HepG2 (cell line): ENCODE measurements around the gene P4HB. TPM values are rescaled to one million over a fixed set of nuclear protein-coding genes. Genes with fewer than 3 reads are reported as not detected.

Source experiments
- ATAC-seq: fragments of 200-7000 bp; cut with Tn5 transposase; 3 replicates; pipeline ENCODE4 v1.9.1; 2020; ENCODE audit warnings: mild to moderate bottlenecking, moderate library complexity
- BruUV-seq: library from RNA; stranded (reverse); fragments of 400-500 nt; replicated peaks from 2 replicates; lab custom pipeline; 2021; lab: Mats Ljungman, UMichigan
- CTCF ChIA-PET: fragments of 300-600 bp; formaldehyde crosslinking; extraction: SDS; loops from one replicate; lab custom pipeline; 2021; ENCODE audit warnings: low total read pairs, inconsistent platforms, low intra/inter-chr PET ratio; lab: Yijun Ruan, JAX
- POLR2A ChIA-PET: fragments of 350-600 bp; sonication (Branson Sonifier 250); formaldehyde crosslinking; loops from one replicate; lab custom pipeline; 2020; ENCODE audit warnings: antibody characterized with exemption, inconsistent platforms; lab: Yijun Ruan, JAX
- DNase-seq: peaks from one replicate; pipeline ENCODE4 v3.0.0-alpha.2; 2015; ENCODE audit warnings: low spot score
- FAIRE-seq: peaks from 3 replicates; lab custom pipeline; 2011; peaks lifted over from hg19 to GRCh38; lab: Jason Lieb, UNC
- H2AFZ ChIP-seq: one replicate; pipeline ENCODE4 v1.6.1; 2011; ENCODE audit warnings: low read length, inconsistent platforms
- H3K27ac ChIP-seq: fragments of 300-600 bp; 3 replicates; pipeline ENCODE4 v1.8.0; 2011; ENCODE audit warnings: mixed run types, mild to moderate bottlenecking, mixed read lengths, low read length, inconsistent platforms; ENCODE audit not compliant: insufficient read depth; ENCODE audit errors: extremely low read length
- H3K27me3 ChIP-seq, 2 experiments: fragments of 200-600 bp in 1 of 2; 2 replicates in 1 of 2; 3 replicates in 1 of 2; pipeline versions ENCODE4 v1.6.0 to v1.8.0; 2011; ENCODE audit warnings: low read length in 2 of 2, mild to moderate bottlenecking in 2 of 2, moderate library complexity in 2 of 2, inconsistent platforms in 1 of 2; ENCODE audit not compliant: insufficient read depth in 2 of 2, control insufficient read depth in 1 of 2
- H3K36me3 ChIP-seq, 2 experiments: fragments of 200-600 bp in 1 of 2; replicated peaks in 1 of 2; 2 replicates in 1 of 2; 3 replicates in 1 of 2; pipeline versions ENCODE4 v1.5.1 to v1.8.0; 2011; ENCODE audit warnings: low read length in 2 of 2, inconsistent platforms in 1 of 2; ENCODE audit not compliant: insufficient read depth in 2 of 2, control insufficient read depth in 1 of 2
- H3K4me1 ChIP-seq: 2 replicates; pipeline ENCODE4 v1.5.1; 2012; ENCODE audit warnings: low read length, inconsistent platforms; ENCODE audit not compliant: insufficient read depth
- H3K4me2 ChIP-seq: 2 replicates; pipeline ENCODE4 v1.6.0; 2011; ENCODE audit warnings: low read depth, low read length, inconsistent platforms
- H3K4me3 ChIP-seq, 3 experiments: fragments of 200-600 bp in 1 of 3; sonication (generic), shearing (Covaris generic) in 1 of 3; replicated peaks in 1 of 3; 2 replicates each; pipeline ENCODE4 v1.5.1; 2011 to 2016; ENCODE audit warnings: low read length in 3 of 3, inconsistent platforms in 2 of 3, low read depth in 2 of 3, mild to moderate bottlenecking in 2 of 3, control low read depth in 1 of 3, mixed read lengths in 1 of 3; ENCODE audit not compliant: insufficient read depth in 1 of 3
- H3K79me2 ChIP-seq: one replicate; pipeline ENCODE4 v1.6.1; 2011; ENCODE audit warnings: low read length, inconsistent platforms; ENCODE audit not compliant: insufficient read depth
- H3K9ac ChIP-seq: 2 replicates; pipeline ENCODE4 v1.6.0; 2011; ENCODE audit warnings: mild to moderate bottlenecking, low read depth, low read length, inconsistent platforms; ENCODE audit not compliant: insufficient read depth
- H3K9me3 ChIP-seq: 2 replicates; pipeline ENCODE4 v1.5.1; 2012; ENCODE audit warnings: mild to moderate bottlenecking, low read length
- H4K20me1 ChIP-seq: 2 replicates; pipeline ENCODE4 v1.6.0; 2011; ENCODE audit warnings: inconsistent platforms, mild to moderate bottlenecking, low read length, moderate library complexity; ENCODE audit not compliant: insufficient read depth
- HNRNPL ChIP-seq: fragments of 200-400 bp; formaldehyde crosslinking; IDR thresholded peaks from 2 replicates; pipeline ENCODE4 v1.6.1; 2017; ENCODE audit warnings: mild to moderate bottlenecking, low read depth, low read length
- HNRNPUL1 ChIP-seq: fragments of 200-400 bp; formaldehyde crosslinking; IDR thresholded peaks from 2 replicates; pipeline ENCODE4 v1.6.1; 2017; ENCODE audit warnings: low read depth, mild to moderate bottlenecking, low read length, moderate library complexity
- NR2F6 ChIP-seq, 2 experiments: IDR thresholded peaks; 2 replicates each; pipeline ENCODE4 v1.6.1; 2016; ENCODE audit warnings: antibody characterized with exemption in 1 of 2, mild to moderate bottlenecking in 1 of 2
- POLR2A ChIP-seq, 2 experiments: IDR thresholded peaks; 2 replicates each; pipeline ENCODE4 v1.6.1; 2011; ENCODE audit warnings: low read depth in 2 of 2, low read length in 2 of 2, mild to moderate bottlenecking in 1 of 2, moderate library complexity in 1 of 2; ENCODE audit not compliant: insufficient read depth in 1 of 2
- POLR2AphosphoS2 ChIP-seq: IDR thresholded peaks from 2 replicates; pipeline ENCODE4 v1.6.1; 2011; ENCODE audit warnings: low read depth, low read length, improper control_type of control experiment
- RBM22 ChIP-seq: fragments of 200-400 bp; formaldehyde crosslinking; optimal IDR thresholded peaks from 2 replicates; pipeline ENCODE3; 2017; ENCODE audit warnings: mild to moderate bottlenecking, low read length, moderate library complexity
- RCOR2 ChIP-seq: IDR thresholded peaks from 2 replicates; pipeline ENCODE4 v1.6.1; 2016; ENCODE audit warnings: missing biosample characterization, missing genetic modification reagents
- ZNF225 ChIP-seq: sonication (generic); formaldehyde crosslinking; IDR thresholded peaks from 2 replicates; pipeline ENCODE4 v1.4.0; 2020; ENCODE audit warnings: mild to moderate bottlenecking, missing genetic modification reagents
- ZNF3 ChIP-seq: IDR thresholded peaks from 2 replicates; pipeline ENCODE4 v1.7.0; 2017; ENCODE audit warnings: inconsistent platforms
- ZNF766 ChIP-seq: sonication (generic); formaldehyde crosslinking; IDR thresholded peaks from 2 replicates; pipeline ENCODE4 v1.5.0; 2020; ENCODE audit warnings: missing genetic modification reagents, borderline replicate concordance
- ZSCAN21 ChIP-seq: sonication (generic); formaldehyde crosslinking; IDR thresholded peaks from 2 replicates; pipeline ENCODE4 v1.8.0; 2022; ENCODE audit warnings: mild to moderate bottlenecking, missing genetic modification reagents, moderate library complexity, borderline replicate concordance
- WGBS: methylation state at CpG from one replicate; pipeline ENCODE4 v1.1.6; 2017; ENCODE audit warnings: low lambda C conversion rate; 5-methylcytosine and 5-hydroxymethylcytosine counted together
- in situ Hi-C: cut with HindIII; loops from 2 replicates; pipeline ENCODE4 v1.10.0; 2017; ENCODE audit warnings: low pct_unique_long_range_greater_than_20kb; ENCODE audit not compliant: extremely low pct_ligation_motif_present
- intact Hi-C: fragments of 100-400 bp; cut with micrococcal nuclease; formaldehyde crosslinking; loops from one replicate; pipeline ENCODE4 v1.10.0; 2022; ENCODE audit not compliant: unreplicated experiment
- polyA plus RNA-seq, 8 experiments: library from polyadenylated mRNA; depleted of rRNA in 3 of 8; stranded (reverse) in 7 of 8; unstranded in 1 of 8; fragments of >200 nt; fragmentation: Illumina TruSeq in 4 of 8; extraction: Trizol in 4 of 8; gene quantifications; 2 replicates each; pipeline versions ENCODE4 v1.2.1 to v1.2.3, GENCODE V29; 2011 to 2016; ENCODE audit warnings: low read depth in 4 of 8, missing spikeins in 1 of 8, mixed read lengths in 1 of 8; ENCODE audit not compliant: insufficient read depth in 1 of 8
- total RNA-seq, 5 experiments: library from RNA; depleted of rRNA; stranded (reverse); fragments of >200 nt; fragmentation: Illumina TruSeq; extraction: Trizol; gene quantifications; 2 replicates each; pipeline ENCODE4 v1.2.3, GENCODE V29; 2016; ENCODE audit warnings: low read depth in 1 of 5
- TF ChIP-seq, protein P1 (sequence below): sonication (generic); formaldehyde crosslinking; IDR thresholded peaks from one replicate; pipeline ENCODE4 v1.5.1; 2020; ENCODE audit warnings: mild to moderate bottlenecking, missing genetic modification reagents; ENCODE audit errors: not compliant biosample characterization
- TF ChIP-seq, protein P2 (sequence below): IDR thresholded peaks from 2 replicates; pipeline ENCODE4 v1.6.1; 2016
- TF ChIP-seq, protein P3 (sequence below), 2 experiments: fragments of 450-650 bp in 1 of 2; sonication (generic) in 1 of 2; formaldehyde crosslinking; IDR thresholded peaks; 2 replicates each; pipeline versions ENCODE4 v1.5.0 to v1.8.0; 2020 to 2022; ENCODE audit warnings: mild to moderate bottlenecking in 1 of 2, missing genetic modification reagents in 1 of 2

P4HB gene
- total and polyA plus RNA-seq, 2 of the 13 experiments (the other 11 are each of a cell fraction or from before 2014, with no cell fraction given): 185 to 782 TPM

DNA sequence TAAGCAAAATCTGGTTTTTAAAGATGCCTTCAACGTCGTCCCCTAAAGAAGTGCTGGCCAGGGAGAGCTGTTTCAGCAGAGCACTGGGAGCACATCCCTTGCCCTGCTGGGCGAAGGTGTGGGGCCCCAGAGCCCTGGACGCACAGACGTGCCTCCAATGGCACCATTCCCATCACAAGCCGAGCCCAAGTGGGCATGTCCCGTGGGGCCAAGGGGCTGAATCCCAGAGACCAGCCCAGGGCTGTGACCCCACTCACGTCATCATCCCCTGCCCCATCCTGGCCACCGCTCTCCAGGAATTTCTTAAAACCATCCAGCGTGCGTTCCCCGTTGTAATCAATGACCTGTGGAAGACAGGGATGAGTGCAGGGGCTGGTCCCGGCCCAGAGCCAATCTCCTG, 15.4 kb downstream of the P4HB start (continued):
- TF ChIP-seq, protein P1, sequence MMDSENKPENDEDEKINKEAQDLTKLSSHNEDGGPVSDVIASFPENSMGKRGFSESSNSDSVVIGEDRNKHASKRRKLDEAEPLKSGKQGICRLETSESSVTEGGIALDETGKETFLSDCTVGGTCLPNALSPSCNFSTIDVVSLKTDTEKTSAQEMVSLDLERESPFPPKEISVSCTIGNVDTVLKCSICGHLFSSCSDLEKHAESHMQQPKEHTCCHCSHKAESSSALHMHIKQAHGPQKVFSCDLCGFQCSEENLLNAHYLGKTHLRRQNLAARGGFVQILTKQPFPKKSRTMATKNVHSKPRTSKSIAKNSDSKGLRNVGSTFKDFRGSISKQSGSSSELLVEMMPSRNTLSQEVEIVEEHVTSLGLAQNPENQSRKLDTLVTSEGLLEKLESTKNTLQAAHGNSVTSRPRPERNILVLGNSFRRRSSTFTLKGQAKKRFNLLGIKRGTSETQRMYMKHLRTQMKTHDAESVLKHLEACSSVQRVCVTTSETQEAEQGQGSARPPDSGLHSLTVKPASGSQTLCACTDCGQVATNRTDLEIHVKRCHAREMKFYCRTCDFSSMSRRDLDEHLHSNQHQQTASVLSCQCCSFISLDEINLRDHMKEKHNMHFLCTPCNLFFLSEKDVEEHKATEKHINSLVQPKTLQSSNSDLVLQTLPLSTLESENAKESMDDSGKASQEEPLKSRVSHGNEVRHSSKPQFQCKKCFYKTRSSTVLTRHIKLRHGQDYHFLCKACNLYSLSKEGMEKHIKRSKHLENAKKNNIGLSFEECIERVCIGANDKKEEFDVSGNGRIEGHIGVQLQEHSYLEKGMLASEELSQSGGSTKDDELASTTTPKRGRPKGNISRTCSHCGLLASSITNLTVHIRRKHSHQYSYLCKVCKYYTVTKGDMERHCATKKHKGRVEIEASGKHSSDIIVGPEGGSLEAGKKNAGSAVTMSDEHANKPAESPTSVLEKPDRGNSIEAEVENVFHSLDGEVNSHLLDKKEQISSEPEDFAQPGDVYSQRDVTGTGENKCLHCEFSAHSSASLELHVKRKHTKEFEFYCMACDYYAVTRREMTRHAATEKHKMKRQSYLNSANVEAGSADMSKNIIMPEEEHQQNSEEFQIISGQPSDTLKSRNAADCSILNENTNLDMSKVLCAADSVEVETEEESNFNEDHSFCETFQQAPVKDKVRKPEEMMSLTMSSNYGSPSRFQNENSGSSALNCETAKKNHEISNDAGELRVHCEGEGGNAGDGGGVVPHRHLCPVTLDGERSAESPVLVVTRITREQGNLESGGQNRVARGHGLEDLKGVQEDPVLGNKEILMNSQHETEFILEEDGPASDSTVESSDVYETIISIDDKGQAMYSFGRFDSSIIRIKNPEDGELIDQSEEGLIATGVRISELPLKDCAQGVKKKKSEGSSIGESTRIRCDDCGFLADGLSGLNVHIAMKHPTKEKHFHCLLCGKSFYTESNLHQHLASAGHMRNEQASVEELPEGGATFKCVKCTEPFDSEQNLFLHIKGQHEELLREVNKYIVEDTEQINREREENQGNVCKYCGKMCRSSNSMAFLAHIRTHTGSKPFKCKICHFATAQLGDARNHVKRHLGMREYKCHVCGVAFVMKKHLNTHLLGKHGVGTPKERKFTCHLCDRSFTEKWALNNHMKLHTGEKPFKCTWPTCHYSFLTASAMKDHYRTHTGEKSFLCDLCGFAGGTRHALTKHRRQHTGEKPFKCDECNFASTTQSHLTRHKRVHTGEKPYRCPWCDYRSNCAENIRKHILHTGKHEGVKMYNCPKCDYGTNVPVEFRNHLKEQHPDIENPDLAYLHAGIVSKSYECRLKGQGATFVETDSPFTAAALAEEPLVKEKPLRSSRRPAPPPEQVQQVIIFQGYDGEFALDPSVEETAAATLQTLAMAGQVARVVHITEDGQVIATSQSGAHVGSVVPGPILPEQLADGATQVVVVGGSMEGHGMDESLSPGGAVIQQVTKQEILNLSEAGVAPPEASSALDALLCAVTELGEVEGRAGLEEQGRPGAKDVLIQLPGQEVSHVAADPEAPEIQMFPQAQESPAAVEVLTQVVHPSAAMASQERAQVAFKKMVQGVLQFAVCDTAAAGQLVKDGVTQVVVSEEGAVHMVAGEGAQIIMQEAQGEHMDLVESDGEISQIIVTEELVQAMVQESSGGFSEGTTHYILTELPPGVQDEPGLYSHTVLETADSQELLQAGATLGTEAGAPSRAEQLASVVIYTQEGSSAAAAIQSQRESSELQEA (CRISPR knock-in tag): no peak

DNA sequence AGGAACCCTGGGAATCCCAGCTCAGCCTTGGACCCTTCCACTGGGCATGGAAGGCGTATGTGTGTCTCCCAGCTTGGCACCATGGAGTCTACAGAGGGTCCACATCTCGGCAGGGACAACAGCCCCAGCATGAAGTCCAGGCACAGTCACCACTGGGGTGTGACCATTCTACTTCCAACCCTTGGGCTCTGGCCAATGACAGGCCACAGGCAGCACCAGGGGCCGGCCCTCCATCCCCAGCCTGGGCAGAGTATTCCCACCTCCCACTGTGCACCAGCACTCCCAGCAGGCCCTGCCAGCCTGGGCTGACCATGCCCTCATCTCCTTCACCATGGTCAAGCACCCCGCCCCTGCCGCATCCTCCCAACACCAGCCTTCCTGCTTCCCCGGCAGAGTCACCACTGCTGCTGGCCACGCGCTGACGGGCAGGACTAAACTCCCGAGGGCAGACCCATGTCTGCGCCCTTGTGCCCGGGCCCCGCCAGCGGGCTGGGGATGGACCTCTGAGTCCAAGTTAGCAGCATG, 15.9 kb downstream of the P4HB start:
- Histone ChIP-seq H3K79me2 (no peaks in the 10 kb centered on the region), H4K20me1 (peaks cover 6% of the 10 kb centered on the region; the same call in 1 of the 2 replicates), H3K4me1 (peaks cover 15% of the 10 kb centered on the region), H3K27ac (no peak overlapping the region), H3K9me3 (no peaks in the 10 kb centered on the region), H3K9ac (no peak overlapping the region), H3K4me3 (no peak overlapping the region), H3K27me3 (no peaks in the 10 kb centered on the region), H3K4me2 (no peak overlapping the region), H2AFZ (no peak overlapping the region), H3K36me3 (peaks cover 39 to 61% of the 10 kb centered on the region in 2 experiments)
- FAIRE-seq (no peak), DNase-seq (no peak), ATAC-seq (peak; percentile 0; the same call in 2 of the 3 replicates)
- POLR2A ChIA-PET: interaction anchor here (1.2 to 3.8 kb wide), 5 partner anchors 11 to 22 kb away, joined by 3 to 30 read pairs (median 7); partner anchors contain the start of gene MCRIP1
- BruUV-seq: no TSS peak
- 96% methylated on average over 14 of the region's 14 CpGs for WGBS
- intact Hi-C loops (no loop called here), in situ Hi-C loops (no loop called here)
- CTCF ChIA-PET: no interaction called here
- peak; percentile 72; the same call in 1 of the 2 replicates for TF ChIP-seq POLR2AphosphoS2
- TF ChIP-seq RBM22: peak; percentile 84
- peak in 1 of 2 experiments; percentile 52; a peak in 3 of 4 replicates for TF ChIP-seq POLR2A (IDR thresholded peaks at IDR 0.05; ENCODE audit: insufficient read depth in 1 of 2, low read depth in 2 of 2, low read length in 2 of 2)
- TF ChIP-seq HNRNPUL1: no peak
- TF ChIP-seq ZNF3 (CRISPR knock-in tag): no peak
- TF ChIP-seq, protein P2, sequence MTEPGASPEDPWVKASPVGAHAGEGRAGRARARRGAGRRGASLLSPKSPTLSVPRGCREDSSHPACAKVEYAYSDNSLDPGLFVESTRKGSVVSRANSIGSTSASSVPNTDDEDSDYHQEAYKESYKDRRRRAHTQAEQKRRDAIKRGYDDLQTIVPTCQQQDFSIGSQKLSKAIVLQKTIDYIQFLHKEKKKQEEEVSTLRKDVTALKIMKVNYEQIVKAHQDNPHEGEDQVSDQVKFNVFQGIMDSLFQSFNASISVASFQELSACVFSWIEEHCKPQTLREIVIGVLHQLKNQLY (CRISPR knock-in tag): no peak
- TF ChIP-seq NR2F6 (IDR thresholded peaks at IDR 0.05): no peak
- no peak for TF ChIP-seq NR2F6 (CRISPR knock-in tag; IDR thresholded peaks at IDR 0.05)
- TF ChIP-seq, protein P3, sequence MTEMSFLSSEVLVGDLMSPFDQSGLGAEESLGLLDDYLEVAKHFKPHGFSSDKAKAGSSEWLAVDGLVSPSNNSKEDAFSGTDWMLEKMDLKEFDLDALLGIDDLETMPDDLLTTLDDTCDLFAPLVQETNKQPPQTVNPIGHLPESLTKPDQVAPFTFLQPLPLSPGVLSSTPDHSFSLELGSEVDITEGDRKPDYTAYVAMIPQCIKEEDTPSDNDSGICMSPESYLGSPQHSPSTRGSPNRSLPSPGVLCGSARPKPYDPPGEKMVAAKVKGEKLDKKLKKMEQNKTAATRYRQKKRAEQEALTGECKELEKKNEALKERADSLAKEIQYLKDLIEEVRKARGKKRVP (CRISPR knock-in tag; IDR thresholded peaks at IDR 0.05): no peak
- no peak for TF ChIP-seq RCOR2 (CRISPR knock-in tag)
- no peak for TF ChIP-seq ZNF766 (CRISPR knock-in tag)
- no peak for TF ChIP-seq ZNF225 (CRISPR knock-in tag)
- peak; percentile 65; the same call in 1 of the 2 replicates for TF ChIP-seq HNRNPL
- no peak for TF ChIP-seq ZSCAN21
